ENCODE data around the gene ABCA3. TPM values are rescaled to one million over a fixed set of nuclear protein-coding genes. Genes with fewer than 3 reads are reported as not detected.

Gene ABCA3
- total and polyA plus RNA-seq, 4 donors: 197 to 607 (median 411) TPM

DNA sequence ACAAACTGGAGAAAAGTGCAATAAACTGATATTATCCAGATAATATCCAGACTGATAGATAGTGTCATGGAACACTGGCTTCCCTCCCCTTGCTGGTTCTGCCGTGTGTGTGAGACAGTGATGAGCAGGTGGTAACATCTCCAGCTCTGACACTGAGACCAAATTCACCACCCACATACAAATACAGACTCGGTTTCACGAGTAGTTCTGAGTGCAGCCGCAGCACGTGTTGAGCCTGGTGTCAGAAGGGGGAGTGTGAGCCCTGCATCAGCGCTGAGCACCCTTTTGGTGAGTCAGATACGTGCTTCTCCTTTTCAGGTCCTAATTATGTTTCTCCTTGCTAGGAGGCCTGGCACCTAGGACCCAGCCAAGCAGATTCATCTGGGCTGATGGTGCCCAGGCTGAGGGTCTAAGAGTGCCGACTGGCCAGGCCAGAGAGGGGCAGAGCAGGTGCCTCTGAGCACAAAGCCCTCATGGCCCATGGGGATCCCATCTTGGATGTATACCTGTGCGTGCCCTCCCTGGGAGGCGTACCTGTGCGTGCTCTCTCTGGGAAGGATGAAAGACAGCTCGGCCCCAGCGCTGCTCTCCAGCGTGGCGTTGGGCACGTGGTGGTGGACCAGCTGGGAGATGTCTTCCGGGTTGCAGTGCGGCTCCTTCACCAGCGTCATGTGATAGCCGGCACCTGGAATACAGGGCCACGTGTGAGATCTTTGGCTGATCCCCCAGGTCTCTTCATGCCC is 45.3 kb downstream of the ABCA3 start:
- Histone ChIP-seq H3K9me3 (ENCODE audit: control insufficient read depth in 4 of 4, insufficient read depth in 3 of 4, low read length in 3 of 4) (no peaks in the 10 kb centered on the region), H3K36me3 (ENCODE audit: control insufficient read depth in 4 of 4, insufficient read depth in 4 of 4, low read length in 4 of 4) (peaks cover 0 to 53% (median 0%) of the 10 kb centered on the region in 4 donors), H3K27me3 (ENCODE audit: control insufficient read depth in 3 of 3, insufficient read depth in 3 of 3, low read length in 2 of 3) (no peaks in the 10 kb centered on the region), H3K9ac (ENCODE audit: insufficient read depth in 1 of 2, low read length in 2 of 2) (no peak overlapping the region), H3K4me3 (no peak overlapping the region), H3K27ac (ENCODE audit: low read depth in 1 of 2, low read length in 1 of 2) (no peak overlapping the region), H3K4me1 (ENCODE audit: control insufficient read depth in 5 of 5, insufficient read depth in 5 of 5, low read length in 5 of 5) (peaks cover 0 to 3% (median 0%) of the 10 kb centered on the region in 5 donors)
- ATAC-seq (ENCODE audit: insufficient read depth, low FRiP score): no peak
- TF ChIP-seq, protein P1, sequence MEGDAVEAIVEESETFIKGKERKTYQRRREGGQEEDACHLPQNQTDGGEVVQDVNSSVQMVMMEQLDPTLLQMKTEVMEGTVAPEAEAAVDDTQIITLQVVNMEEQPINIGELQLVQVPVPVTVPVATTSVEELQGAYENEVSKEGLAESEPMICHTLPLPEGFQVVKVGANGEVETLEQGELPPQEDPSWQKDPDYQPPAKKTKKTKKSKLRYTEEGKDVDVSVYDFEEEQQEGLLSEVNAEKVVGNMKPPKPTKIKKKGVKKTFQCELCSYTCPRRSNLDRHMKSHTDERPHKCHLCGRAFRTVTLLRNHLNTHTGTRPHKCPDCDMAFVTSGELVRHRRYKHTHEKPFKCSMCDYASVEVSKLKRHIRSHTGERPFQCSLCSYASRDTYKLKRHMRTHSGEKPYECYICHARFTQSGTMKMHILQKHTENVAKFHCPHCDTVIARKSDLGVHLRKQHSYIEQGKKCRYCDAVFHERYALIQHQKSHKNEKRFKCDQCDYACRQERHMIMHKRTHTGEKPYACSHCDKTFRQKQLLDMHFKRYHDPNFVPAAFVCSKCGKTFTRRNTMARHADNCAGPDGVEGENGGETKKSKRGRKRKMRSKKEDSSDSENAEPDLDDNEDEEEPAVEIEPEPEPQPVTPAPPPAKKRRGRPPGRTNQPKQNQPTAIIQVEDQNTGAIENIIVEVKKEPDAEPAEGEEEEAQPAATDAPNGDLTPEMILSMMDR (IDR thresholded peaks at IDR 0.05; ENCODE audit: control extremely low read depth, extremely low read depth): no peak
- 91 to 94% methylated on average over 21 of the region's 21 CpGs for WGBS, 2 donors
- no peak for DNase-seq

DNA sequence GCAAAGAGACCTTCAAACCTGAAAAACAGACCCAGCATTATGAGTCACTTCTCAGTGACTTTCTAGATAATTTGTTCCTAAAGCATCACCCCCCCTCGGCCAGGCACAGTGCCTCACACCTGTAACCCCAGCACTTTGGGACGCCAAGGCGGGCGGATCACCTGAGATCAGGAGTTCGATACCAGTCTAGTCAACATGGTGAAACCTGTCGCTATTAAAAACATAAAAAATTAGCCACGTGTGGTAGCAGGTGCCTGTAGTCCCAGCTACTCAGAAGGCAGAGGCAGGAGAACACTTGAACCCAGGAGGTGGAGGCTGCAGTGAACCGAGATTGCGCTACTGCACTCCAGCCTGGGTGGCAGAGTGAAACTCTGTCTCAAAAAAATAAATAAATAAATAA is 48.3 kb downstream of the ABCA3 start:
- ATAC-seq (ENCODE audit: insufficient read depth, low FRiP score) (no peak), DNase-seq (no peak)
- WGBS, 2 donors: 92 to 93% methylated on average over 9 of the region's 9 CpGs
- no peaks in the 10 kb centered on the region for H3K9me3 ChIP-seq (ENCODE audit: control insufficient read depth in 4 of 4, insufficient read depth in 3 of 4, low read length in 3 of 4)
- no peak overlapping the region for H3K4me3 ChIP-seq
- no peak overlapping the region for H3K27ac ChIP-seq (ENCODE audit: low read depth in 1 of 2, low read length in 1 of 2)
- peaks cover 0 to 51% (median 0%) of the 10 kb centered on the region in 4 donors for H3K36me3 ChIP-seq (ENCODE audit: control insufficient read depth in 4 of 4, insufficient read depth in 4 of 4, low read length in 4 of 4)
- H3K27me3 ChIP-seq (ENCODE audit: control insufficient read depth in 3 of 3, insufficient read depth in 3 of 3, low read length in 2 of 3): no peaks in the 10 kb centered on the region
- H3K9ac ChIP-seq (ENCODE audit: insufficient read depth in 1 of 2, low read length in 2 of 2): no peak overlapping the region
- TF ChIP-seq, protein P1 (IDR thresholded peaks at IDR 0.05; ENCODE audit: control extremely low read depth, extremely low read depth): no peak
- H3K4me1 ChIP-seq (ENCODE audit: control insufficient read depth in 5 of 5, insufficient read depth in 5 of 5, low read length in 5 of 5): peaks cover 0 to 3% (median 0%) of the 10 kb centered on the region in 5 donors

DNA sequence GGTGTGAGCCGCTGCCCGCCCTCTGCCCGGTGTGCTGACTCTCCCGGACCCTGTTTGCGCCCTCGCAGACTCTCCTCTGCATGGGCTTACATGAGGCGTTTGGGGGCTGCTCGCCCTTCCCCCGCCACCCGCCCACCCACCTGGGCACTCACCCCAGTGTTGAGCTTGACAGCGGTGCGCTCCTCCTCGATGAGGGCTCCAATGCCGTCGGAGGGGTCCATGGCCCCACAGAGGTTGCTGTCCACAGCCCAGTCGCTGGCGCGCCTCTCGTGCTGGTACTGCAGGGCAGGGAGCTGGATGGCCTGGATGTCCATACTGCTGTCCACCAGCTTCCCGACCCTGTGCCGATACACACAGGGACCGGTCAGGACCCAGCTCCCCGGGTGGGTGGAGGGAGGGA is 51.2 kb downstream of the ABCA3 start:
- no peaks in the 10 kb centered on the region for H3K9me3 ChIP-seq (ENCODE audit: control insufficient read depth in 4 of 4, insufficient read depth in 3 of 4, low read length in 3 of 4)
- TF ChIP-seq, protein P1 (IDR thresholded peaks at IDR 0.05; ENCODE audit: control extremely low read depth, extremely low read depth): no peak
- H3K27ac ChIP-seq (ENCODE audit: low read depth in 1 of 2, low read length in 1 of 2): no peak overlapping the region
- DNase-seq: no peak
- H3K4me3 ChIP-seq: no peak overlapping the region
- H3K36me3 ChIP-seq (ENCODE audit: control insufficient read depth in 4 of 4, insufficient read depth in 4 of 4, low read length in 4 of 4): peaks cover 0 to 60% (median 0%) of the 10 kb centered on the region in 4 donors
- no peaks in the 10 kb centered on the region for H3K27me3 ChIP-seq (ENCODE audit: control insufficient read depth in 3 of 3, insufficient read depth in 3 of 3, low read length in 2 of 3)
- no peak for ATAC-seq (ENCODE audit: insufficient read depth, low FRiP score)
- no peak overlapping the region for H3K9ac ChIP-seq (ENCODE audit: insufficient read depth in 1 of 2, low read length in 2 of 2)
- no peaks in the 10 kb centered on the region for H3K4me1 ChIP-seq (ENCODE audit: control insufficient read depth in 5 of 5, insufficient read depth in 5 of 5, low read length in 5 of 5)
- 93 to 95% methylated on average over 23 of the region's 23 CpGs for WGBS, 2 donors

Measured in lung (tissue), 12 donors.